ENCODE results near the gene FST. TPM values are rescaled to one million over a fixed set of nuclear protein-coding genes. Genes with fewer than 3 reads are reported as not detected.

FST gene
- total and polyA plus RNA-seq, 2 of the 13 experiments (the other 11 are each of a cell fraction or from before 2014, with no cell fraction given): 38.6 to 136 TPM

DNA sequence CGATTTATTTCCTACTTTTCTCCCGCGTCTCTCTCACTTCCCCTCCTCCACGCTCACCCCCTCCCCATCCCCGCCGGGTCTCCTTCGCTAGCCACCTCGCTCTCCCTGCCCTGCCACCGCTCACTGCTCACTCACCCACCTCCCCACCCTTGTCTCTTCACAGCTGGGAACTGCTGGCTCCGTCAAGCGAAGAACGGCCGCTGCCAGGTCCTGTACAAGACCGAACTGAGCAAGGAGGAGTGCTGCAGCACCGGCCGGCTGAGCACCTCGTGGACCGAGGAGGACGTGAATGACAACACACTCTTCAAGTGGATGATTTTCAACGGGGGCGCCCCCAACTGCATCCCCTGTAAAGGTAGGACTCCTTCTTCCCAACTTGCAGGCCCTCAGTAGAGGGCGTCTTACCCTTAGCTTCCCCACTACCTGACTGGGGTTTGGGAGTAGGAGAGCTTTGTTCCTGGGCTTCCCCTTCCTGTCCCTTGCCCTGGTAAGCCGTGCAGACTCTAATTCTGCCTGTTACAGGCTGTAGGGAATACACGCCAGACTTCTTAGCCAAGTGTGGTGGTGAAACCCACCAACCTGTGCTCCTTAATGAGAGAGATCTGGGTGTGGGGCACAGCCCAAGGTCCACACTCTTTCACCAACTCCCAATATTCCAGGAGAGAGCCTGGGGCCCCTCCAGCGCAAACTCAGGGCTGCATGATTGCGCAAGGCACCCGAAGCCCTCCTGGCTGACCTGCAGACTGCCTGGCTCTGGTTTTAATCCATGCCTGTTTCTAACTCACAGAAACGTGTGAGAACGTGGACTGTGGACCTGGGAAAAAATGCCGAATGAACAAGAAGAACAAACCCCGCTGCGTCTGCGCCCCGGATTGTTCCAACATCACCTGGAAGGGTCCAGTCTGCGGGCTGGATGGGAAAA, 2.5 kb downstream of the FST start (continued):
- TF ChIP-seq NCOA2 (CRISPR knock-in tag; IDR thresholded peaks at IDR 0.05) (peak; percentile 81), SAP130 (CRISPR knock-in tag; IDR thresholded peaks at IDR 0.05; ENCODE audit: low read depth) (peak; percentile 87), ZNF615 (CRISPR knock-in tag; IDR thresholded peaks at IDR 0.05; ENCODE audit: borderline replicate concordance) (no peak), FOXP1 (IDR thresholded peaks at IDR 0.05) (no peak), FOXP1 (CRISPR knock-in tag; IDR thresholded peaks at IDR 0.05) (peak; percentile 52), ZBTB7A (CRISPR knock-in tag; IDR thresholded peaks at IDR 0.05) (peak; percentile 19; the same call in 1 of the 2 replicates), ZNF451 (CRISPR knock-in tag; IDR thresholded peaks at IDR 0.05) (no peak), CAMTA2 (CRISPR knock-in tag; IDR thresholded peaks at IDR 0.05; ENCODE audit: borderline replicate concordance) (no peak), ZNF572 (CRISPR knock-in tag; IDR thresholded peaks at IDR 0.05) (0 out of 2 replicates have a peak, but pooled peaks have one; percentile 25), FOXJ3 (CRISPR knock-in tag; IDR thresholded peaks at IDR 0.05; ENCODE audit: borderline replicate concordance) (peak; percentile 70; the same call in 1 of the 2 replicates), MTA3 (CRISPR knock-in tag; IDR thresholded peaks at IDR 0.05) (no peak), RFXAP (CRISPR knock-in tag; IDR thresholded peaks at IDR 0.05; ENCODE audit: borderline replicate concordance) (no peak), ZNF335 (CRISPR knock-in tag; IDR thresholded peaks at IDR 0.05) (peak; percentile 98), MXI1 (IDR thresholded peaks at IDR 0.05; ENCODE audit: borderline replicate concordance, low read depth, low read length) (peak; percentile 25; the same call in 1 of the 3 replicates), HIVEP1 (CRISPR knock-in tag; IDR thresholded peaks at IDR 0.05) (no peak; the same call in 1 of the 2 replicates), NFKB2 (CRISPR knock-in tag; IDR thresholded peaks at IDR 0.05; ENCODE audit: borderline replicate concordance) (no peak), NFKBIZ (CRISPR knock-in tag; IDR thresholded peaks at IDR 0.05) (no peak; the same call in 1 of the 2 replicates), KDM6A (CRISPR knock-in tag; IDR thresholded peaks at IDR 0.05; ENCODE audit: low read depth) (peak; percentile 49), ZNF329 (CRISPR knock-in tag; IDR thresholded peaks at IDR 0.05; ENCODE audit: low read depth) (no peak), CHCHD3 (CRISPR knock-in tag; IDR thresholded peaks at IDR 0.05) (no peak), ZNF7 (CRISPR knock-in tag; IDR thresholded peaks at IDR 0.05) (no peak), SRSF9 (IDR thresholded peaks at IDR 0.05; ENCODE audit: borderline replicate concordance, insufficient read depth, low read depth, low read length, poor library complexity, severe bottlenecking) (no peak)
- TF ChIP-seq, protein P1, sequence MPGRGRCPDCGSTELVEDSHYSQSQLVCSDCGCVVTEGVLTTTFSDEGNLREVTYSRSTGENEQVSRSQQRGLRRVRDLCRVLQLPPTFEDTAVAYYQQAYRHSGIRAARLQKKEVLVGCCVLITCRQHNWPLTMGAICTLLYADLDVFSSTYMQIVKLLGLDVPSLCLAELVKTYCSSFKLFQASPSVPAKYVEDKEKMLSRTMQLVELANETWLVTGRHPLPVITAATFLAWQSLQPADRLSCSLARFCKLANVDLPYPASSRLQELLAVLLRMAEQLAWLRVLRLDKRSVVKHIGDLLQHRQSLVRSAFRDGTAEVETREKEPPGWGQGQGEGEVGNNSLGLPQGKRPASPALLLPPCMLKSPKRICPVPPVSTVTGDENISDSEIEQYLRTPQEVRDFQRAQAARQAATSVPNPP (CRISPR knock-in tag; IDR thresholded peaks at IDR 0.05): no peak; the same call in none of the 2 replicates
- TF ChIP-seq, protein P2, sequence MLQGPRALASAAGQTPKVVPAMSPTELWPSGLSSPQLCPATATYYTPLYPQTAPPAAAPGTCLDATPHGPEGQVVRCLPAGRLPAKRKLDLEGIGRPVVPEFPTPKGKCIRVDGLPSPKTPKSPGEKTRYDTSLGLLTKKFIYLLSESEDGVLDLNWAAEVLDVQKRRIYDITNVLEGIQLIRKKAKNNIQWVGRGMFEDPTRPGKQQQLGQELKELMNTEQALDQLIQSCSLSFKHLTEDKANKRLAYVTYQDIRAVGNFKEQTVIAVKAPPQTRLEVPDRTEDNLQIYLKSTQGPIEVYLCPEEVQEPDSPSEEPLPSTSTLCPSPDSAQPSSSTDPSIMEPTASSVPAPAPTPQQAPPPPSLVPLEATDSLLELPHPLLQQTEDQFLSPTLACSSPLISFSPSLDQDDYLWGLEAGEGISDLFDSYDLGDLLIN (CRISPR knock-in tag; IDR thresholded peaks at IDR 0.05; ENCODE audit: borderline replicate concordance): no peak
- TF ChIP-seq, protein P3, sequence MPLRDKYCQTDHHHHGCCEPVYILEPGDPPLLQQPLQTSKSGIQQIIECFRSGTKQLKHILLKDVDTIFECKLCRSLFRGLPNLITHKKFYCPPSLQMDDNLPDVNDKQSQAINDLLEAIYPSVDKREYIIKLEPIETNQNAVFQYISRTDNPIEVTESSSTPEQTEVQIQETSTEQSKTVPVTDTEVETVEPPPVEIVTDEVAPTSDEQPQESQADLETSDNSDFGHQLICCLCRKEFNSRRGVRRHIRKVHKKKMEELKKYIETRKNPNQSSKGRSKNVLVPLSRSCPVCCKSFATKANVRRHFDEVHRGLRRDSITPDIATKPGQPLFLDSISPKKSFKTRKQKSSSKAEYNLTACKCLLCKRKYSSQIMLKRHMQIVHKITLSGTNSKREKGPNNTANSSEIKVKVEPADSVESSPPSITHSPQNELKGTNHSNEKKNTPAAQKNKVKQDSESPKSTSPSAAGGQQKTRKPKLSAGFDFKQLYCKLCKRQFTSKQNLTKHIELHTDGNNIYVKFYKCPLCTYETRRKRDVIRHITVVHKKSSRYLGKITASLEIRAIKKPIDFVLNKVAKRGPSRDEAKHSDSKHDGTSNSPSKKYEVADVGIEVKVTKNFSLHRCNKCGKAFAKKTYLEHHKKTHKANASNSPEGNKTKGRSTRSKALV (CRISPR knock-in tag; IDR thresholded peaks at IDR 0.05): no peak

Data from HepG2 (cell line).